NOMO-1 treated with DMSO at 0.1 percent for 48 hours (cell line): ENCODE data around the gene VWA3A.

Source experiments
- DNase-seq: peaks from one replicate; lab custom pipeline; 2025; ENCODE audit not compliant: unreplicated experiment; lab: John Stamatoyannopoulos, UW

VWA3A gene

DNA sequence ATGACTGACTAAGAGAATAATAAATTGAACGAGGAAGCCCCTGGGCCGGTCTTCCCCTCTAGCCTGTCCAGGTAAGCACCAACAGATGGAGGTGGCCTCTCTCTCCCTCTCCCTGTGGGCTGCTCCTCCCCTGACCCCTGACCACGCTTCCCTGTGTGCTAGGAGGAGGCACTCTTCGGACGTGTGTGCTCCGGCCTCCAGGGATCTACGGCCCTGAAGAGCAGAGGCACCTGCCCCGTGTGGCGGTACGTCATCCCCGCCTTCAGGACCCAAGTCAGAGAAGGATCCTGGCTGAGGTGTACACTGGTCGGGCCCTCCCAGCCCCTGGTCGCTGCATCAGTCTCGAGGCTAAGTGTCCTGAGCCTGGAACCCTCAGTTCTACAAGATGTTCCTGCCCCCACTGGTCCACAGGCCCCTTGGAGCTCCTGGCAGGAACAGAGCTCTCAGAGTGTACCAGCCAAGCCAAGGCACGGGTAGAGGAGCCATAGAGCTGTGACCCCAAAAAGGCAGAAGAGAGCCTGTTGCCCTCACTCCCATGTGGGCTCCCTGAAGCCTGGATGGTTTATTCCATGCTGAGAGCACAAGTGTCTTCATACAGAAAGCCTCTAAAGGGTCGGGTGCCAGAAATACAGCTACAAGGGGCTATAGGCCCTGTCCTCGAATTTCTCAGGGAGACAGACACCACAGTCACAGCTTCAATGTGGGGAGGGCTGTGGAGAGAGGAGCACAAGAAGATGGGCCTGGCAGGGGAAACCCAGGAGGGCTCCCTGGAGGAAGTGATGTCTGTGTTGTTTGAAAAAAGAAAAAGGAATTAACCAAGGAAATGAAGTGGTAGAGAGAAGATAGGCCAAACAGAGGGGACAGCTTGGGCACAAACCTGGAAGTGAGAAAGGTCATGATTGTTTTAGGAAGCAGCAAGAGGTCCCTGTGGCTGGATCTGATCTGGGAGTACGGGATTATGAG is 85.9 kb downstream of the VWA3A start:
- no peak for DNase-seq

DNA sequence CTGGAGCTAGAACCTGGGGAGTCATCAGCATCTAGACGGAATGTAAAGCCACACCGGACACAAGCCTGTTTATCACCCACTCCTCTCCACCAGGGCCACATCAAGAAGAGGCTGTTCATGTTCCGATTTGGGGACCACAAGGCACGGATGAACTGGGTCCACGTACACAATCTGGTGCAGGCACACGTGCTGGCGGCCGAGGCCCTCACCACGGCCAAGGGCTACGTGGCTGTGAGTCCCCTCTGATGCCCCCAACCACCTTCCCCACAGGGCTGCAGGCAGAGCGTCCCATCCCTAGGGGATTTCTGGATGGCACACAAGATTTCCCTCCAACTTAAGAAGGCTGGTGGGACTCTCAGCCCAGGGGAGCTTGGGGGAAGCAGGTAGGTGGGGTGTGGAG is 89.1 kb downstream of the VWA3A start:
- no peak for DNase-seq

DNA sequence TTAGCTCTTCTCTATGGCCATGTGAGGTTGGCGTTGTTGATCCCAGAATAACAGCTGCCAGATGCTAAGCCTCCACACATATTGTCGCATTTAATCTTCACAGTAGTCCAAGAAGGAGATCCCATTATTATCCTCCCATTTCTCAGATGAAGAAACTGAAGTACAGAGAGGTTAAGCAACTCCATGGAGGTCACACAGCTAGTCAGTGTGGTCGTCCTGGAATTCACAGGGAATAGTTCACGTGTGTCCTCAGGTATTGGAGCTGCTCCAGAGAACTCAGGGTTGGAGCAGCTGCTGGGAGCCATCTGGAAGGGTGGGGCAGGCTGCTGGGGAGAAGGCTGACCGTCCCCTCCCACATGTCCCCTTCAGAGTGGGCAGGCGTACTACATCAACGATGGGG is 89.5 kb downstream of the VWA3A start:
- DNase-seq: no peak

DNA sequence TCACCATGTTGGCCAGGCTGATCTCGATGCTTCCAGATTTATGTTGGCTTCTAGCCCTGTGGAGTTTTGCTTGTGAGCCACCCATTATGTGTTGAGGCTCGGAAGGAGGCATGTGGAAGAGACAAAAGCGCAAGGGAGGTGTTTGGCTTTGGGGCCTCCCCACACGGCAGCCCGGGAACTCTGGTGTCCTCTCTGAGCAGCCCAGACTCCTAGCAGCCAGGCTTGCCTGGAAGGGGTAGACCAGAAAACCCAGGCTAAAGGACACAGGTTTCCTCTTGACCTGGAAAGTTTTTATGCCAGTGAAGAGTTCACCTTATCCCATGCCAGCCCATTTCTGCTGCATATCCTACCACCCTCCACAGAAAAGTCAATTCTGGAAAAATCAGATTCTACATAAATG is 91.0 kb downstream of the VWA3A start:
- DNase-seq: no peak

DNA sequence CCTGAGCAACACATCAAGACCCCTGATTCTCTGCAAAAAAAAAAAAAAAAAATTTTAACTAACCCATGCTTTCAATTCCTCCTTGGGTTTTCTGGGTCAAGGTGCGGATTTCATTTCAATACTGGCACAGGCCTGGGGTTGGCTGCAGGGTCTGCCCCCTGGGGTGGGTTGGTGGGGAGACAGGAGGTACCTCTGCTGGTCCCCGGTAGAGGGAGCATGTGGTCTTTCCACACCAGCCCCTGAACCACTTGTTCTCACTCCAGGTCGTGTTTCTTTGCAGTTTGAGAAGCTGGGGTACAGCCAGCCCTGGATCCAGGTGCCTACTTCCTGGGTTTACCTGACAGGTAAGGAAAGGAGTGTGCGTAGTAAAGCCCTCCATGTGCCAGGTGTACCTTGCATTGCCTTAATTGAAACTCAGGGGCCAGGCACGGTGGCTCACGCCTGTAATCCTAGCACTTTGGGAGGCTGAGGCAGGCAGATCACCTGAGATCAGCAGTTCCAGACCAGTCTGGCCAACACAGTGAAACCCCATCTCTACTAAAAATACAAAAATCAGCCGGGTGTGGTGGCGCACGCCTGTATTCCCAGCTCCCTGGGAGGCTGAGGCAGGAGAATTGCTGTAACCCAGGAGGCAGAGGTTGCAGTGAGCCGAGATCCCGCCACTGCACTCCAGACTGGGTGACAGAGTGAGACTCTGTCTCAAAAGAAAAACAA is 91.7 kb downstream of the VWA3A start:
- DNase-seq: peak; percentile 10

GRCh38 chr16:22184615-22184968 is 92.3 kb downstream of the VWA3A start:
- DNase-seq: no peak

DNA sequence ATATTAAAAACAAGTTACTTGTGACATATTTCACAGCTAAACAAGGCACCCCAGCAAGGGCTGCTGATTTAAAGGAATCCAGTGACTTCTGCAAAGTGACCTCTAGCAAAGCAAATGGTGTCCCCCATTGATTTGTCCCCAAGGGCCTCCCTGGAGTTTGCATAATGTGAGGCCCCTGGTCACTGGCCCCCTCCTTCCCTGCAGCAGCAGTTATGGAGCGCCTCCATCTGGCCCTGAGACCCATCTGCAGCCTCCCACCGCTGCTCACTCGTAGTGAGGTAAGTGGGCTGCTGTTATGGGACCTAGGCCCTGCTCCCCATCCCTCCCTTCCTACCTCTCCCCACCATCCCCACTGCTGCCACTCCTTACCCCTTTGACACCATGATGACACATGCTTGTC is 94.2 kb downstream of the VWA3A start:
- no peak for DNase-seq

GRCh38 chr16:22188267-22188594 is 95.9 kb downstream of the VWA3A start:
- no peak for DNase-seq

DNA sequence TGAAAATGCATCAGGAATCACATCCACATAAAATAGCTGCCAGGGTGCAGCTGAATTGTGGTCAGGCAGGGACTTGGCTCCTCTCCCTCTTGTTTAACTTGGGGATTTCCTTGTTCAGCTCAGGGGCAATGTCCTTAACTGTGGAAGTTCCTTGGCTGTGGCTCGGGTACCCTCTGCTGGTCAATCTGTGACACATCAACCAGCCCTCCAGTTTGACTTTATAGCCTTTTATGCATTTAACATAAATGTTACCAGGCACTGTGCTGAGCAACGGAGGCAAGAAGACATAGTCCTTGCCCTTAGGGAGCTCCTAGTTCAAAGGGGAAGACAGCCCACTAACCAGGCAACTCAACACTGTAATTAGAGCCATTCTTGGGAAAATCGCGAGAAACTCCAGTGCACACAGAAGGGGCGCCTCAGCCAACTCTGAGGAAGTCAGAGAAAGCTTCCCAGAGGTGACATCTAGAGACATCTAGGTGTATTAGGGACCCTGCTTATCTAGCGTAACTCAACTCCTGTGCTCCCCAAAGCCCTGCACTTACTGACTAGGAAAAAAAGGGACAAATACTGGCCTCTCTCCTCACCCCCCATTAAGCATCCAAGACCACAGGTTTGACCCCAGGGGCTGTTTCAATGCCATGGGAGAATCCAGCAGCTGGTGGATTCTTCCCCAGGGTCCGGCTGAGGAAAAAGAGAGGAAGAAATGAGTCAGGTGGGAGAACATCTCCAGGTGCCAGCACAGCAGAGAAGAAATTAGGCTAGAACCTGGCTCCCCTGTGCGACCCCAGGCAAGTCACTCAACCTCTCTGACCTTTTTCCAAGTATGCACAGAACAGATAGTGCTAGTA is 96.5 kb downstream of the VWA3A start:
- peak; percentile 78 for DNase-seq

- DNase-seq: no peak
These were observed 97.2 kb downstream of the VWA3A start for GRCh38 chr16:22189473-22190080.

DNA sequence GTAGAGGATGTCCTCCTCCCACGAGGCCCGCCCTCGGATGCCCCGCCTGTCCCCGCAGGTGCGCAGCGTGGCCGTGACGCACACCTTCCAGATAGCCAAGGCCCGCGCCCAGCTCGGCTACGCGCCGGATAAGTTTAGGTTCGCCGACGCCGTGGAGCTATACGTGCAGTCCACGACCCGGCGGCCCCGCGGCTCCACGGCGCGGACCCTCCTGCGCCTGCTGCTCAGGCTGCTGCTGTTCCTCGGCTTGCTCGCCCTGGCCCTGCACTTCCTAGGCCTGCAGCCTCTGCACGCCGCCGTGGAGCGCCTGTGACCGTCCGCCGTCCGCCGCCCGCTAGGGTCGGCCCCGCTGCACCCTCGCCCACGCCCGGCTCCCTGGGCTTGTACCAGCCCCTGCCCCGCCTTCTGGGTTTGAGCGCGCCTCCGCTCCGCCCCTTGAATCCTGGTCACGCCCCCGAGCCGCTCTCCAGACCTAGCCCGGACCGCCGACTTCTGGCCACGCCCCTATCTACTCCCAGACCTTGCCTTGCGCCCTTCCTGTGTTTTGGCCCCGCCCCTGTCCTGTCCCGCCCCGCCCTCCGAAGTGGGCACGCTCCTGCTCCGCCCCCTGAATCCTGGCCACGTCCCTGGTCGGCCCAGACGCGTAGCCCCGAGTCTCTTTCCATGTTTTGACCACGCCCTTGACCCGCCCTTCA is 97.9 kb downstream of the VWA3A start:
- DNase-seq: peak; percentile 99

DNA sequence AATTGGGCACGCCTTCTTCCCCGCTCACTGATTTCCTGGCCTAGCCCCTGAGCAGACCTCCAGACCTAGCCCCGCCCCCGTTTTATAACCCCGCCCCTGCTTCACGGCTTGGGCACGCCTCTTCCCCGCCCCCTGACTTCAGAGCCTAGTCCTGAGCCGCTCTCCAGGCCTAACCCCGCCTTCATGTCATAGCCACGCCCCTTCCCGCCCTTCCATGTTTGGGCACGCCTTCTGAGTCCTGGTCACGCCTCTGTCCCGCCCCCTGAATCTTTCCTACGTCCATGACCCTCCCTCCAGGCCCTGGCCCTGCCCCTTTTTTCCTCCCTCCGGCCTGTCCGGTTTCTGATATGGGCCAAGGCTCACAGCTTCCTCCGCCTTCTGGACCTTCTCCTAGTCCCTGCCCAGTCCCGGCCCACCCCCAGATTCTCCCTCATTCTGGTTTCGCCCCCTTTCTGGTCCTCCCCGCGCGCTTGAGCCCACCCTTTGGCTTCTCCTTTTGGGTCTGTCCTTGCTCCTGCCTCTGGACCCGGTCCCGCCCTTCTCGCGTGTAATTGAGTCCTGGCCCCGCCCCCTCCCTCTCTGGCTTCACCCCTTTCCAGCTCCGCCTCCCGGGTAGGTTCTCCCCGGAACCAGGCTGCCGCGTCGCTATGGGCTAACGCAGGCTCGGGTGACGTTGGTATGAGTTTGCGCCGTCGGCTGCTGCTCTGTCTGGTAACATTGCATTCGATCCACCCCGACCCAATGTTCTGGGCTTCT is 98.6 kb downstream of the VWA3A start:
- peak; percentile 93 for DNase-seq

DNA sequence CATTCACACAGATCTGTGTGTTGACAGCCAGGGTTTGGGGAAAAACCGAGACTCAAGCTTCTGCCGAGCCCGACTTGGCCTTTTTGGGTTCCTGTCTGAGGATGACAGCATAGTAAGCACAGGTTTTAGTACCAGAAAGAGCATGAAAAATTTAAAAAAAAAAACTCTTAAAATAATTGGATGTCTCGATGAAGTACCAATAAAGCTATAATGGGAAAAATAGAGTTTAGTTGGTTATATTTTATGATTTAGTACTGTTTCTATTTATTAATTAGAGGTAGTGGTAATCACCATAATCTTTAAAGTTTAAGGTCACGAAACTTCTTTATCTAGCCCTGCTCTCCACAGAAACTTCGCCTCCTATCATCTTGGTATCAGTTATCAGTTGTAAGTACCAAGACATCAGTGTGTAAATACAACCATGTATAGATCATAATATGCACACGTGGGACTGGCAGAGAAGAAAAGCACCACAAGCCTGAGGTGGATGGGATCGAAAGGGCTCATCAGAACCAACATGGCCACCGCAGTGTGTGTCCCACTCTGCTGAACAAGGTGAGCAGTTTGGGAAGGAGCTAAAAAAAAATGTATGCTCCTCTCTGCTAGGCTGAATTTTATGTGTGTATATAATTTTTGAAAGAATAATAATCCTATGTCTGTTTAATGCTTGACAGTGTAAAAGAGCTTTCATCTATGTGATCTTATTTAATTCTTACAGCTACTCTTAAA is 99.4 kb downstream of the VWA3A start:
- DNase-seq: peak; percentile 20

DNA sequence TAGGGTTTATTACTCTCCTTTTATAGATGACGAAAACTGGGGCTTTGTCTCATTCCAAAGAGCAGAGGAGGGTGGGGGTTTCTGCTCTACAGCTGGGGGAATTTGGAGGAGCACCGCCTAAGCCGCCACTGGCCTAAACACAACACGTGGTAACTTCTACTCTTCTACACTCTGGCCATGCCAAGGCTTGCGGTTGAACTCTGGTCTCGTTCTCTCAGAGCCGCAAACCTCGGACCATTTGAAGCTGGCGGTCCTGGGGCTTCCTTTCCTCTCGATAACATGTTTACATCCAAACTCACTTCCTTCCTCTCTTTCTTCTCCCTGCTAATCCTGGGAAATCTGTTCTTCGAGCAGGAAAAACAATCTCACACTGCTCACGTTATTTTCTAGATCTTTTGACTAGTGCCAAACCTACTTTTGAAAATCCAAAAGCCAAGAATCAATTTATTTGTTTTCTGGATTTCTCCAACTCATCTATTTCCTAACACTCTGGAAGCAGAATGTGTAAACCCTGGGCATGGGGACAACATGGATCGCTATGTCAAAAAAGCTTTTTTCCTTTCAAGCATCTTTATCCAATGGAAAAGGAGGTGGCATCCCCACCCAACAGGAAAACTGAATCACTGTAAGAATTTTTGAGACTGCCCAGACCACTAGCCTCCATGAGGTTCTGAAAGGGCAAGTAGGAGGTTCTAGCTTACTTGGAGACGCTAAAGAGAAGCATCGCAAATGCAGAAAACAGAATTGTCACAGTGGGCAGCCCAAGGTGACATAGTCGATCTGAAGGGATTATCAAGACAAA is 100.1 kb downstream of the VWA3A start:
- peak; percentile 75 for DNase-seq

DNA sequence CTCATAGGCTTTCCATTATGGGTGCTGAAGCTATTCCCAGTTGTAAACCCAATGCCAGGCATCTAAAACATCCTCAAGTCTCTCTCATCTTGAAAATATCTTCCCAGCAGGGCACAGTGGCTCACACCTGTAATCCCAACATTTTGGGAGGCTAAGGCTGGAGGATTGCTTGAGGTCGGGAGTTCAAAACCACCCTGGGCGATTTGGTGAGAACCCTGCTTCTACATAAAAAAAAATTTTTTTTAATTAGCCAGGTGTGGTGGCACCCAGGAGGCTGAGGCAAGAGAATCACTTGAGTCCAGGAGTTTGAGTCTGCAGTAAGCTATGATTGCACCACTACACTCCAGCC is 100.7 kb downstream of the VWA3A start:
- DNase-seq: no peak

DNA sequence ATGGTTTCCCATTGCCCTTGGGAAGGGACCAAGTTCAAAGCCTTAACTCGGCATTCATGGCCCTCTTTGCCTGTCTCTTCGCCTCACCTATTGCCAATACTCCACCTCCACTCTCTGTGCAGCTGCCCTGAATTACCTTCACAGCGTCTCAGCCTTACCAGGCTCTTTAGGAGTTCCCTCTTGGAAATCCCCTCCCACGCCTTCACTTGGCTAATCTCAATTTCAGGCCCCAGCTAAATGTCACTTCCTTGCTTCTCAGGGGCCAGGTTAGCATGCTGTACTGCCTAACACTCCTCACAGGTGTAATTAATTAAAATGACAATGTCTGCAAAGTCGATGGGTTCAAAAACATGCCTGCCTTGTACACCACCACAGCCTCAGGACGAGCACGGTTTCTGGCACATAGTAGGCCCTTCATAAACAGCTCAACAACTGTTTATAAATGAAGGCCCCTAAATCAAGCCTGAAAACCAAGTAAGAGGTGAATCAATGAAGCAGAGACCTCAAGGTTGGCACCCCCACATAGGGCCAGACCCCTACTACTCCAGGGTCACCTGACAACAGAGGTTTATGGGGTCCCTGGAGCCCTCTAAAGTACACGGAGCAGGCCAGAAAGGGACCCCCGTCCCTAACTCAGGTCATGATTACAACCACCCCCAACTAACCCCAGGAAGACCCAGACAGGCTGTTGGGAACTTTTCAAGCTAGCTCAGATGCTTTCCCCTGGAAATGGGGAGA is 102.5 kb downstream of the VWA3A start:
- DNase-seq: no peak

- DNase-seq: no peak
These were observed 103.0 kb downstream of the VWA3A start for GRCh38 chr16:22195445-22195694.
